Inferior parietal cortex (tissue), 1 donor: ENCODE results near the gene TUBB8.
"Not testable (repeated sequence)": the region's sequence is repeated elsewhere in the genome, so short reads cannot be mapped to it uniquely, and the experiment has no call there.

Experiments used
- DNase-seq: peaks from one replicate; pipeline ENCODE4 v3.0.0-alpha.2; 2016; ENCODE audit errors: extremely low spot score

TUBB8 gene

GRCh38 chr10:48996-49395, at the start of gene TUBB8:
TSS of gene TUBB8 (minus strand) at chr10:49296. CDS start at chr10:49238, 58 bp downstream.
- no peak for DNase-seq

- DNase-seq, result no peak
Observed at GRCh38 chr10:96466-96865, 47.4 kb upstream of the TUBB8 start.

GRCh38 chr10:95356-96115, 46.4 kb upstream of the TUBB8 start:
- no peak for DNase-seq

- no peak for DNase-seq
Observed at GRCh38 chr10:94613-95012, 45.5 kb upstream of the TUBB8 start.

GRCh38 chr10:92846-93245, 43.8 kb upstream of the TUBB8 start:
- no peak for DNase-seq

GRCh38 chr10:92153-92552, 43.1 kb upstream of the TUBB8 start:
- no peak for DNase-seq

GRCh38 chr10:91313-91712, 42.2 kb upstream of the TUBB8 start:
- no peak for DNase-seq

- no peak for DNase-seq
Observed at GRCh38 chr10:90161-90560, 41.1 kb upstream of the TUBB8 start.

- DNase-seq, result no peak
Observed at GRCh38 chr10:89248-89647, 40.2 kb upstream of the TUBB8 start.

- no peak for DNase-seq
Observed at GRCh38 chr10:88253-88652, 39.2 kb upstream of the TUBB8 start.

- DNase-seq, result no peak
Observed at GRCh38 chr10:87177-88080, 38.3 kb upstream of the TUBB8 start.

GRCh38 chr10:86031-86430, 36.9 kb upstream of the TUBB8 start:
- no peak for DNase-seq

- DNase-seq, result no peak
Observed at GRCh38 chr10:85044-85443, 35.9 kb upstream of the TUBB8 start.

GRCh38 chr10:83930-84530, 34.9 kb upstream of the TUBB8 start:
- DNase-seq, result no peak

GRCh38 chr10:80477-81105, 31.5 kb upstream of the TUBB8 start:
- no peak for DNase-seq

- no peak for DNase-seq
Observed at GRCh38 chr10:79532-80215, 30.6 kb upstream of the TUBB8 start.

GRCh38 chr10:78556-78955, 29.5 kb upstream of the TUBB8 start:
- DNase-seq, result no peak

GRCh38 chr10:74266-74621, 25.1 kb upstream of the TUBB8 start:
- not testable (repeated sequence) for DNase-seq

- DNase-seq, result peak; percentile 17
Observed at GRCh38 chr10:73543-74265, 24.6 kb upstream of the TUBB8 start.

- DNase-seq, result not testable (repeated sequence)
Observed at GRCh38 chr10:68156-68555, 19.1 kb upstream of the TUBB8 start.

GRCh38 chr10:49926-50325, 830 bp upstream of the TUBB8 start:
- not testable (repeated sequence) for DNase-seq
